H1 (cell line): ENCODE measurements around the gene UBA6. TPM values are rescaled to one million over a fixed set of nuclear protein-coding genes. Genes with fewer than 3 reads are reported as not detected.

ENCODE experiments used
- CTCF ChIA-PET: fragments of 300-600 bp; sonication (Branson Sonifier 250); formaldehyde crosslinking; loops from one replicate; lab custom pipeline; 2021; ENCODE audit not compliant: partially characterized antibody; lab: Charles Lee
- POLR2A ChIA-PET: fragments of 300-600 bp; sonication (Branson Sonifier 250); formaldehyde crosslinking; loops from one replicate; lab custom pipeline; 2021; ENCODE audit warnings: inconsistent platforms; ENCODE audit not compliant: partially characterized antibody; lab: Charles Lee
- DNase-seq, 2 experiments: peaks; one replicate each; pipeline versions ENCODE4 v3.0.0 to v3.0.0-alpha.2; 2010 to 2022; ENCODE audit warnings: low spot score in 2 of 2, low read depth in 1 of 2, mixed read lengths in 1 of 2
- FAIRE-seq: peaks from 2 replicates; lab custom pipeline; 2011; peaks lifted over from hg19 to GRCh38; lab: Jason Lieb, UNC
- H2AFZ ChIP-seq: 2 replicates; pipeline ENCODE4 v1.8.1; 2012; ENCODE audit warnings: low read length, inconsistent platforms
- H2AK5ac ChIP-seq: 2 replicates; pipeline ENCODE4 v1.6.1; 2013; ENCODE audit warnings: low read depth, low read length
- H2BK120ac ChIP-seq: replicated peaks from 2 replicates; pipeline ENCODE3; 2013; ENCODE audit warnings: low read depth, low read length, inconsistent platforms
- H2BK12ac ChIP-seq: 2 replicates; pipeline ENCODE4 v1.6.1; 2013; ENCODE audit warnings: low read depth, low read length
- H2BK15ac ChIP-seq: 2 replicates; pipeline ENCODE4 v1.6.1; 2013; ENCODE audit warnings: low read length
- H2BK20ac ChIP-seq: 2 replicates; pipeline ENCODE4 v1.6.1; 2013; ENCODE audit warnings: low read length
- H2BK5ac ChIP-seq: 2 replicates; pipeline ENCODE4 v1.6.1; 2013; ENCODE audit warnings: low read depth, low read length
- H3K14ac ChIP-seq: 2 replicates; pipeline ENCODE4 v1.6.1; 2013; ENCODE audit warnings: inconsistent platforms; ENCODE audit not compliant: insufficient read length
- H3K18ac ChIP-seq: 2 replicates; pipeline ENCODE4 v1.6.1; 2013; ENCODE audit warnings: low read length; ENCODE audit errors: extremely low read depth
- H3K23ac ChIP-seq: 2 replicates; pipeline ENCODE4 v1.6.1; 2013; ENCODE audit warnings: inconsistent platforms; ENCODE audit not compliant: insufficient read length
- H3K23me2 ChIP-seq: 2 replicates; pipeline ENCODE4 v1.6.1; 2013; ENCODE audit warnings: low read depth, low read length
- H3K27ac ChIP-seq: 2 replicates; pipeline ENCODE4 v1.6.1; 2011; ENCODE audit warnings: low read depth, low read length, inconsistent platforms
- H3K27me3 ChIP-seq, 4 experiments: replicated peaks in 1 of 4; 1 replicate in 1 of 4; 2 replicates in 3 of 4; pipeline versions ENCODE4 v1.6.1 to v1.8.1; 2011 to 2013; ENCODE audit warnings: low read length in 3 of 4, mild to moderate bottlenecking in 3 of 4, inconsistent platforms in 2 of 4, mixed read lengths in 2 of 4, moderate library complexity in 1 of 4; ENCODE audit not compliant: control insufficient read depth in 3 of 4, insufficient read depth in 3 of 4; ENCODE audit errors: extremely low read depth in 1 of 4
- H3K36me3 ChIP-seq, 4 experiments: 2 replicates each; pipeline versions ENCODE4 v1.6.1 to v1.8.1; 2011 to 2013; ENCODE audit warnings: mild to moderate bottlenecking in 4 of 4, low read length in 3 of 4, moderate library complexity in 2 of 4, control low read depth in 1 of 4, inconsistent platforms in 1 of 4; ENCODE audit not compliant: insufficient read depth in 4 of 4, control insufficient read depth in 2 of 4
- H3K4ac ChIP-seq: replicated peaks from 2 replicates; pipeline ENCODE3; 2013; ENCODE audit warnings: low read length, low read depth, mixed read lengths, inconsistent platforms; ENCODE audit not compliant: insufficient read length
- H3K4me1 ChIP-seq, 4 experiments: replicated peaks in 1 of 4; 1 replicate in 1 of 4; 2 replicates in 3 of 4; pipeline versions ENCODE4 v1.6.1 to v1.8.1; 2011 to 2013; ENCODE audit warnings: low read length in 3 of 4, inconsistent platforms in 2 of 4, mixed read lengths in 1 of 4; ENCODE audit not compliant: insufficient read depth in 4 of 4, control insufficient read depth in 3 of 4
- H3K4me2 ChIP-seq, 2 experiments: 2 replicates each; pipeline versions ENCODE4 v1.6.1 to v1.8.1; 2011 to 2013; ENCODE audit warnings: low read depth in 2 of 2, low read length in 2 of 2, control low read depth in 1 of 2, inconsistent platforms in 1 of 2, mild to moderate bottlenecking in 1 of 2; ENCODE audit not compliant: insufficient read depth in 1 of 2
- H3K4me3 ChIP-seq, 4 experiments: fragments of 200-600, 300-600 bp in 1 of 4; sonication (generic), shearing (Covaris generic), sonication (Bioruptor Twin) in 1 of 4; 2 replicates each; pipeline versions ENCODE4 v1.5.1 to v1.8.1; 2011 to 2016; ENCODE audit warnings: low read length in 4 of 4, low read depth in 3 of 4, control low read depth in 2 of 4, inconsistent platforms in 2 of 4, mild to moderate bottlenecking in 2 of 4, mixed read lengths in 1 of 4, moderate library complexity in 1 of 4; ENCODE audit not compliant: insufficient read depth in 2 of 4; ENCODE audit errors: extremely low read depth in 1 of 4
- H3K56ac ChIP-seq: replicated peaks from 2 replicates; pipeline ENCODE3; 2013; ENCODE audit warnings: low read depth, mild to moderate bottlenecking, mixed read lengths, low read length, inconsistent platforms; ENCODE audit not compliant: insufficient read length
- H3K79me1 ChIP-seq: 2 replicates; pipeline ENCODE4 v1.6.1; 2013; ENCODE audit warnings: low read depth, low read length, control low read depth
- H3K79me2 ChIP-seq, 2 experiments: 2 replicates each; pipeline versions ENCODE4 v1.6.1 to v1.8.1; 2012 to 2013; ENCODE audit warnings: low read length in 2 of 2, mild to moderate bottlenecking in 2 of 2, inconsistent platforms in 1 of 2; ENCODE audit not compliant: insufficient read depth in 2 of 2, control insufficient read depth in 1 of 2
- H3K9ac ChIP-seq, 4 experiments: replicated peaks in 1 of 4; 1 replicate in 1 of 4; 2 replicates in 3 of 4; pipeline versions ENCODE4 v1.6.1 to v1.8.1; 2011 to 2013; ENCODE audit warnings: low read depth in 3 of 4, low read length in 3 of 4, control low read depth in 2 of 4, mild to moderate bottlenecking in 2 of 4, moderate library complexity in 2 of 4, inconsistent platforms in 1 of 4; ENCODE audit errors: extremely low read depth in 1 of 4
- H3K9me3 ChIP-seq, 2 experiments: 2 replicates each; pipeline versions ENCODE4 v1.6.1 to v1.8.1; 2012 to 2013; ENCODE audit warnings: mild to moderate bottlenecking in 2 of 2, moderate library complexity in 2 of 2, control low read depth in 1 of 2, inconsistent platforms in 1 of 2, low read depth in 1 of 2, low read length in 1 of 2, mixed read lengths in 1 of 2; ENCODE audit not compliant: insufficient read depth in 2 of 2
- H4K20me1 ChIP-seq, 2 experiments: replicated peaks in 1 of 2; 2 replicates each; pipeline versions ENCODE3 to v1.8.1; 2011 to 2013; ENCODE audit warnings: inconsistent platforms in 2 of 2, low read length in 2 of 2, mild to moderate bottlenecking in 1 of 2; ENCODE audit not compliant: insufficient read depth in 2 of 2, control insufficient read depth in 1 of 2
- H4K5ac ChIP-seq: 2 replicates; pipeline ENCODE4 v1.6.1; 2013; ENCODE audit warnings: low read length, low read depth, mixed read lengths, inconsistent platforms; ENCODE audit not compliant: insufficient read length
- H4K8ac ChIP-seq: 2 replicates; pipeline ENCODE4 v1.8.0; 2013; ENCODE audit warnings: mild to moderate bottlenecking, moderate library complexity, low read length, inconsistent platforms; ENCODE audit not compliant: insufficient read depth; ENCODE audit errors: extremely low read depth
- H4K91ac ChIP-seq: replicated peaks from 2 replicates; pipeline ENCODE3; 2013; ENCODE audit warnings: low read length, mixed read lengths, inconsistent platforms; ENCODE audit not compliant: insufficient read length
- polyA plus RNA-seq, 7 experiments: library from polyadenylated mRNA; depleted of rRNA in 3 of 7; stranded (reverse) in 5 of 7; unstranded in 2 of 7; fragments of >200 nt in 5 of 7; fragments of 200-250 nt in 2 of 7; gene quantifications; 1 replicate in 5 of 7; 2 replicates in 1 of 7; 4 replicates in 1 of 7; pipeline versions ENCODE4 v1.2.1 to v1.2.3, GENCODE V29; 2011 to 2013; ENCODE audit warnings: missing spikeins in 2 of 7, mixed read lengths in 2 of 7
- total RNA-seq: library from RNA; stranded (reverse); fragmentation: NEBNext Ultra II Directional; extraction: Animal tissue kit (Norgen Biotek cat#: 25700); gene quantifications from 2 replicates; pipeline ENCODE4 v1.2.1, GENCODE V29; 2021
- TF ChIP-seq, protein P1 (sequence below): fragments of 300-600 bp; sonication (generic); IDR thresholded peaks from 2 replicates; pipeline ENCODE4 v1.7.1; 2012; ENCODE audit warnings: low read length, moderate library complexity, mild to moderate bottlenecking, inconsistent platforms; ENCODE audit not compliant: insufficient replicate concordance

Gene UBA6
- total and polyA plus RNA-seq, 2 of the 8 experiments (the other 6 are each of a cell fraction or from before 2014, with no cell fraction given) = 17.4 to 74.3 TPM

- Histone ChIP-seq H3K79me2 (peaks cover 0 to 24% of the 10 kb centered on the region in 2 experiments; a peak in 2 of 4 replicates), H3K23me2 (no peaks in the 10 kb centered on the region), H3K36me3 (peaks cover 0 to 12% (median 6%) of the 10 kb centered on the region in 4 experiments; a peak in 5 of 8 replicates), H3K4me2 (no peak overlapping the region), H3K4me1 (no peaks in the 10 kb centered on the region), H4K91ac (no peak overlapping the region), H3K56ac (no peak overlapping the region), H2BK20ac (no peak overlapping the region), H3K4ac (no peak overlapping the region), H3K79me1 (peaks cover 8% of the 10 kb centered on the region), H4K20me1 (peaks cover 0 to under 1% of the 10 kb centered on the region in 2 experiments), H3K14ac (no peak overlapping the region), H3K9ac (no peak overlapping the region), H2AK5ac (no peak overlapping the region), H2BK120ac (no peak overlapping the region), H3K23ac (no peak overlapping the region), H2BK12ac (no peak overlapping the region), H2AFZ (no peak overlapping the region), H3K4me3 (no peak overlapping the region), H2BK5ac (no peak overlapping the region), H3K9me3 (no peaks in the 10 kb centered on the region), H4K8ac (no peak overlapping the region), H2BK15ac (no peak overlapping the region), H3K18ac (no peak overlapping the region), H4K5ac (no peak overlapping the region), H3K27me3 (no peaks in the 10 kb centered on the region), H3K27ac (no peak overlapping the region)
- DNase-seq = no peak
- POLR2A ChIA-PET = interaction anchor here (0.6 kb wide), 1 partner anchor 30 kb away, joined by 3 read pairs; no protein-coding TSS in a partner anchor
- FAIRE-seq = no peak
- CTCF ChIA-PET = no interaction called here
- TF ChIP-seq, protein P1, sequence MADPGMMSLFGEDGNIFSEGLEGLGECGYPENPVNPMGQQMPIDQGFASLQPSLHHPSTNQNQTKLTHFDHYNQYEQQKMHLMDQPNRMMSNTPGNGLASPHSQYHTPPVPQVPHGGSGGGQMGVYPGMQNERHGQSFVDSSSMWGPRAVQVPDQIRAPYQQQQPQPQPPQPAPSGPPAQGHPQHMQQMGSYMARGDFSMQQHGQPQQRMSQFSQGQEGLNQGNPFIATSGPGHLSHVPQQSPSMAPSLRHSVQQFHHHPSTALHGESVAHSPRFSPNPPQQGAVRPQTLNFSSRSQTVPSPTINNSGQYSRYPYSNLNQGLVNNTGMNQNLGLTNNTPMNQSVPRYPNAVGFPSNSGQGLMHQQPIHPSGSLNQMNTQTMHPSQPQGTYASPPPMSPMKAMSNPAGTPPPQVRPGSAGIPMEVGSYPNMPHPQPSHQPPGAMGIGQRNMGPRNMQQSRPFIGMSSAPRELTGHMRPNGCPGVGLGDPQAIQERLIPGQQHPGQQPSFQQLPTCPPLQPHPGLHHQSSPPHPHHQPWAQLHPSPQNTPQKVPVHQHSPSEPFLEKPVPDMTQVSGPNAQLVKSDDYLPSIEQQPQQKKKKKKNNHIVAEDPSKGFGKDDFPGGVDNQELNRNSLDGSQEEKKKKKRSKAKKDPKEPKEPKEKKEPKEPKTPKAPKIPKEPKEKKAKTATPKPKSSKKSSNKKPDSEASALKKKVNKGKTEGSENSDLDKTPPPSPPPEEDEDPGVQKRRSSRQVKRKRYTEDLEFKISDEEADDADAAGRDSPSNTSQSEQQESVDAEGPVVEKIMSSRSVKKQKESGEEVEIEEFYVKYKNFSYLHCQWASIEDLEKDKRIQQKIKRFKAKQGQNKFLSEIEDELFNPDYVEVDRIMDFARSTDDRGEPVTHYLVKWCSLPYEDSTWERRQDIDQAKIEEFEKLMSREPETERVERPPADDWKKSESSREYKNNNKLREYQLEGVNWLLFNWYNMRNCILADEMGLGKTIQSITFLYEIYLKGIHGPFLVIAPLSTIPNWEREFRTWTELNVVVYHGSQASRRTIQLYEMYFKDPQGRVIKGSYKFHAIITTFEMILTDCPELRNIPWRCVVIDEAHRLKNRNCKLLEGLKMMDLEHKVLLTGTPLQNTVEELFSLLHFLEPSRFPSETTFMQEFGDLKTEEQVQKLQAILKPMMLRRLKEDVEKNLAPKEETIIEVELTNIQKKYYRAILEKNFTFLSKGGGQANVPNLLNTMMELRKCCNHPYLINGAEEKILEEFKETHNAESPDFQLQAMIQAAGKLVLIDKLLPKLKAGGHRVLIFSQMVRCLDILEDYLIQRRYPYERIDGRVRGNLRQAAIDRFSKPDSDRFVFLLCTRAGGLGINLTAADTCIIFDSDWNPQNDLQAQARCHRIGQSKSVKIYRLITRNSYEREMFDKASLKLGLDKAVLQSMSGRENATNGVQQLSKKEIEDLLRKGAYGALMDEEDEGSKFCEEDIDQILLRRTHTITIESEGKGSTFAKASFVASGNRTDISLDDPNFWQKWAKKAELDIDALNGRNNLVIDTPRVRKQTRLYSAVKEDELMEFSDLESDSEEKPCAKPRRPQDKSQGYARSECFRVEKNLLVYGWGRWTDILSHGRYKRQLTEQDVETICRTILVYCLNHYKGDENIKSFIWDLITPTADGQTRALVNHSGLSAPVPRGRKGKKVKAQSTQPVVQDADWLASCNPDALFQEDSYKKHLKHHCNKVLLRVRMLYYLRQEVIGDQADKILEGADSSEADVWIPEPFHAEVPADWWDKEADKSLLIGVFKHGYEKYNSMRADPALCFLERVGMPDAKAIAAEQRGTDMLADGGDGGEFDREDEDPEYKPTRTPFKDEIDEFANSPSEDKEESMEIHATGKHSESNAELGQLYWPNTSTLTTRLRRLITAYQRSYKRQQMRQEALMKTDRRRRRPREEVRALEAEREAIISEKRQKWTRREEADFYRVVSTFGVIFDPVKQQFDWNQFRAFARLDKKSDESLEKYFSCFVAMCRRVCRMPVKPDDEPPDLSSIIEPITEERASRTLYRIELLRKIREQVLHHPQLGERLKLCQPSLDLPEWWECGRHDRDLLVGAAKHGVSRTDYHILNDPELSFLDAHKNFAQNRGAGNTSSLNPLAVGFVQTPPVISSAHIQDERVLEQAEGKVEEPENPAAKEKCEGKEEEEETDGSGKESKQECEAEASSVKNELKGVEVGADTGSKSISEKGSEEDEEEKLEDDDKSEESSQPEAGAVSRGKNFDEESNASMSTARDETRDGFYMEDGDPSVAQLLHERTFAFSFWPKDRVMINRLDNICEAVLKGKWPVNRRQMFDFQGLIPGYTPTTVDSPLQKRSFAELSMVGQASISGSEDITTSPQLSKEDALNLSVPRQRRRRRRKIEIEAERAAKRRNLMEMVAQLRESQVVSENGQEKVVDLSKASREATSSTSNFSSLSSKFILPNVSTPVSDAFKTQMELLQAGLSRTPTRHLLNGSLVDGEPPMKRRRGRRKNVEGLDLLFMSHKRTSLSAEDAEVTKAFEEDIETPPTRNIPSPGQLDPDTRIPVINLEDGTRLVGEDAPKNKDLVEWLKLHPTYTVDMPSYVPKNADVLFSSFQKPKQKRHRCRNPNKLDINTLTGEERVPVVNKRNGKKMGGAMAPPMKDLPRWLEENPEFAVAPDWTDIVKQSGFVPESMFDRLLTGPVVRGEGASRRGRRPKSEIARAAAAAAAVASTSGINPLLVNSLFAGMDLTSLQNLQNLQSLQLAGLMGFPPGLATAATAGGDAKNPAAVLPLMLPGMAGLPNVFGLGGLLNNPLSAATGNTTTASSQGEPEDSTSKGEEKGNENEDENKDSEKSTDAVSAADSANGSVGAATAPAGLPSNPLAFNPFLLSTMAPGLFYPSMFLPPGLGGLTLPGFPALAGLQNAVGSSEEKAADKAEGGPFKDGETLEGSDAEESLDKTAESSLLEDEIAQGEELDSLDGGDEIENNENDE = no peak
These were observed 9.6 kb downstream of the UBA6 start for GRCh38 chr4:67691328-67691727.
